Stomach smooth muscle (tissue), 2 donors: ENCODE data around the gene ZSCAN26.

ENCODE experiments used
- H3K27ac ChIP-seq: one replicate; pipeline ENCODE4 v1.7.0; 2013; ENCODE audit warnings: mild to moderate bottlenecking, low read length, inconsistent platforms
- H3K27me3 ChIP-seq, 2 donors: one replicate each; pipeline ENCODE4 v1.7.0; 2013; ENCODE audit warnings: low read length in 2 of 2; ENCODE audit not compliant: insufficient read depth in 2 of 2, control insufficient read depth in 1 of 2
- H3K36me3 ChIP-seq, 2 donors: one replicate each; pipeline ENCODE4 v1.7.0; 2013; ENCODE audit warnings: low read length in 2 of 2; ENCODE audit not compliant: control insufficient read depth in 2 of 2, insufficient read depth in 2 of 2
- H3K4me1 ChIP-seq: one replicate; pipeline ENCODE4 v1.7.0; 2013; ENCODE audit warnings: low read length; ENCODE audit not compliant: control insufficient read depth, insufficient read depth
- H3K4me3 ChIP-seq, 2 donors: one replicate each; pipeline ENCODE4 v1.7.0; 2013; ENCODE audit warnings: low read length in 2 of 2
- H3K9ac ChIP-seq, 2 donors: one replicate each; pipeline ENCODE4 v1.7.0; 2013; ENCODE audit warnings: low read length in 2 of 2, mild to moderate bottlenecking in 1 of 2
- H3K9me3 ChIP-seq, 2 donors: one replicate each; pipeline ENCODE4 v1.7.0; 2013; ENCODE audit warnings: low read length in 2 of 2; ENCODE audit not compliant: control insufficient read depth in 2 of 2
- donor health status: healthy.
- donor health status: Pancreatic carcinoma.

Gene ZSCAN26

GRCh38 chr6:28323813-28324424, 57.0 kb downstream of the ZSCAN26 start:
- Histone ChIP-seq H3K27ac (no peak overlapping the region), H3K9me3 (peaks cover 28 to 53% of the 10 kb centered on the region in 2 donors), H3K9ac (no peak overlapping the region), H3K27me3 (no peaks in the 10 kb centered on the region), H3K36me3 (peaks cover 41 to 59% of the 10 kb centered on the region in 2 donors), H3K4me3 (no peak overlapping the region), H3K4me1 (no peaks in the 10 kb centered on the region)

- Histone ChIP-seq H3K4me3 (peak overlapping the region; percentile 9 to 47), H3K36me3 (peaks cover 45 to 62% of the 10 kb centered on the region in 2 donors), H3K9ac (no peak overlapping the region), H3K9me3 (peaks cover 24 to 46% of the 10 kb centered on the region in 2 donors), H3K4me1 (no peaks in the 10 kb centered on the region), H3K27ac (no peak overlapping the region), H3K27me3 (no peaks in the 10 kb centered on the region)
Measured at GRCh38 chr6:28326371-28326948, 59.5 kb downstream of the ZSCAN26 start.
